NCI-H510A (cell line): ENCODE measurements around the gene SPOP.

Experiments used
- DNase-seq: peaks from one replicate; lab custom pipeline; 2025; lab: John Stamatoyannopoulos, UW

Gene SPOP

DNA sequence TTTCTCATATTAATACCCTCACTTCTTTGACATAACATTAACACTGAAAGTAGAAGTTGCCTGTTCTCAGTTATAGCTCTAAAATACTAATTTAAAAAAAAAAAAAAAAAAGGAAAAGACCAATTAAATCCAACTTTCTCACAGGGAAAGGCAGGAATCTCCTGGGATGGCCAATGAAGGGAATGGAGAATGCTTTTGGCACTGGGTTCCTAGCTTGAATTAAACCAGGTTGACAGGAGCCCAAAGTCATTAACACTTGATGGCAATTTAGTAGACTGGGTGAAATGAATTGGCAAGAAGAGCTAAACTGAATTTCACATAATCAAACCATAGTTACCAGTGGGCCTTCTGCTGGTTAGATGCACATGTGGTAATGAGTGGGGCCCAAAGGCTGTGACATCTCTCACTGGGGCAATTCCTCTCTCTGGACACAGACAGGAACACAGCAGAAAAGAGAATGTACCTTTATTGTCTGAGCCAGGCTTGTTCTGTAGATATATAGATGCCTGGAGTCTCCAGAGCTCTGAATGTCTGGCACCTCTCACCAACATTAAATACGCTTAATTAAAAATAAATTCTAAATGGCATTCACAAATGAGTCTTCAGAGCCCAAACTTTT is 64.6 kb downstream of the SPOP start:
- DNase-seq: no peak

DNA sequence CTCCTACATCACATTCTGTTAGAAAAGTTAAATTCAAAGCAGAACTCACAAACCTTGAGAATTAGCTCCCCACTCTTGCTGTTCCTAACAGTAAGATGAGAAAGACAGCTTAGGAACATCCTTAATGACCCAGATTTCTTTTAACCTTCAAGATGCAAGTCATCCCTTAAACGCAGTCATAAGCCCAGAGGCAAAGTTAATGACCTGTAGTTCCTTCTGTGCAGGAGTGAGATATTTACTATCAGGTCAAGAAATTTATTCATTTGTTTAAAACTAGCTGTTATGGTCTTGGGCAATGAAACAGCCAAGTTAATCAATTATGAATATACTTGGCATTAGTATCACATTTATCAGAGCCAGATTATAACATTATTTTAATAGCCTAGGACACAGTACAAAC is 65.2 kb downstream of the SPOP start:
- no peak for DNase-seq

DNA sequence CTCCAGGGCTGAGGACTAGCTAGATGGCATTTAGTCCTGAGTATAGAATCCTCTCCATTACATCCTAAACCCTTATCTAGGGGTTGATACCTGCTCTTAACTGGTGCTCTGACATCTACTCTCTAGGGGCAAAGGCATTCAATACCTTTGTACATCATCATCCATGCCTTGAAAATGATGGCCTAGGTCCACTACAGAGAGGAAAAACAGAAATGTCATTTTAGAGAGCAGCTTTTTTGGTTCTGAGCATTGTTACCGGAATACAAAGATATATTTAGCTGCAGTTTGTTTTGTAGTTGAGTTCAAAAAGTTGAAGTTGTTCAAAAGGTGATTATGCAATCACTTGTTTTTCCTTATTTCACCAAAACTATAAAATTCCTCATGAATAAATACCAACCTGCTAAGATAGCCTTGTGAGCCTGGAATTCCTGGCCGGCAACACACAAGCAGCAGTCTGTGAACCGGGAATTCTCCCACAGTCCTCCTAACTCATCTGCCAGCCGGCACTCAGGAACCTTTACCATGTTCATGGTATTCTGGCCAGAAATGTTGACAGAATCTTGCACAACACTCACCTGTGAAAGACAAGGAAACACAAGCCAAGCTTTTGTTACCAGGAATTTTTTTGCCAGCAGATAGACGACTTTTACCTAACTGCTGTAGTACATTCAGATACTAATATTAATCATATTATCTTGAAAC is 66.9 kb downstream of the SPOP start:
- DNase-seq: no peak

DNA sequence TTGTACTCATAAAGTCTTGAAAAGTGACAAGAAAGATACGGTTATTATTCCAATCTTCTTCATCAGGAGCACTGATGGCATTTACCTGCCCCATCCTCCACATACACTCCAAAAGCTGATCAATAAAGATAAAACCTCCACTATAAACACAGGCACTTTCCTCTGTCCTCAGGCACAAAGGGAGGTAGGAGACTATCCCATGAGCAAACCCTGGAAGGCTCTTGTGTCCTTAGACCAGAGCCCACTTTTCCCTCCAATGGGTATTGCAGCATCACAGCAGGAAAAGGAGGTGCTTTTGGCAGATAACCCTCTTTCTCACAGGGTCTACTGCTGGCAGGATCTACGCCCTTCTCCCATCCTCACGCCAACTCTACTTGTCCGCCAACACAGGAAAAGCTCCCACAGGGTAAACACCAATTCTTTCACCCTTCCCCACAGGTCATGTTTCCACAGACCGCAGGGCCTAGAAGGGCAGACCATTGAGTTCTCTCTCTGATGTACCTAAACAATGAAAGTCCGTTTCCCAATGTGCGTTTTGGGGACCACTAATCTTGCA is 73.5 kb downstream of the SPOP start:
- no peak for DNase-seq

DNA sequence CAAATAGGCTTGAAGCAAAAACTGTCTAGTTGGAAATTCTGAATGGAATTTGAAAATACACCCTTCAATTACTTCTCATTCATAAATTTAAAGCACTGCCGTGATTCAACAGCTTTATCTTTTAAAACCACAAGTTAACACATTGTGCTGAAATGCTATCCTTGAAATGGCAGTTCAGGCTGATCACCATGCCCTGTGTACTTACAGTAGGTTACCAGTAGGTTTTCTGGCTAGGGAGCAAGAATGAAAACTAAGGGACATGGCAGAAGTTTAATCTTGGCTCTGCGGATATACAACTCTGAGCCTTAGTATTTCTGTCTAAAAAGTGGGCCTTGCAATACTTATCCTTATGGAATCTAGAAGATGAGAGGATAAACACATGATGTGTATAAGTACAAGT is 74.2 kb downstream of the SPOP start:
- no peak for DNase-seq

DNA sequence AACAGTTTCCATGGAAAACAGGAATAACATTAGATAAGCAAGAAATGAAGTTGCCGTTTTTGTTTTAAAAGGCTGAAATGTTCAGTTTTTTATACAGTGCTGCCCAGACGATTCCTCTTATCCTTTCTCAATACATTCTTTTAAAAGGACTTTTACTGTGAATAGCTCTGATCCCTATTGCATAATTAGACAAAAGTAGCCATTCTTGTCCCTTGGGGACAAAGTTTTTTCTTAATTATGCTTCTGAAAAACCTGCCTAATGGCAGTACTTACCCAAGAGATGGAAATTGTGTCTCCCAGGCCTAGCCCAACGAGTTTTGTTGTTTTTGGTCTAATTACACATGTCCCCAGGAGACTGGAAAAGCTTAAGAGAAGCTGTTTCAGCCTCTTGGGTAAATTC is 74.7 kb downstream of the SPOP start:
- no peak for DNase-seq

DNA sequence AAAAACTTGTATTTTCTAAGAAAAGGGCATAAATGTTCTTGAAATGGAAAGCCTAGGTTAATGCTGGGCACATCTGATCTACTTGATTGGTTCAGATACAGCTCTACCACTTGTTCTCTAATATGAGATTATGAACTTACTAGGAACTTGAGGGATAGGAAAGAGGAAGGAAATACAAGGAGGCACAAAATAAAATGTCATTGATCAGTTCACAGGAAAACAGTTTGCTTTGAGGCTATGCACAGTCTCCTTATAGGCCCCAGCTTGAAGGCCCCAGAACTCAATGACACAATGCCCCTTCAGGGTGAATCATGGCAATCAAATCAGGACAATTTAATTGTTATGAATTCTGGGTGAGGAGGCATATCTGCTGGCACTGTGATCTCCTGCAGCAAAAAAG is 75.1 kb downstream of the SPOP start:
- DNase-seq: no peak

DNA sequence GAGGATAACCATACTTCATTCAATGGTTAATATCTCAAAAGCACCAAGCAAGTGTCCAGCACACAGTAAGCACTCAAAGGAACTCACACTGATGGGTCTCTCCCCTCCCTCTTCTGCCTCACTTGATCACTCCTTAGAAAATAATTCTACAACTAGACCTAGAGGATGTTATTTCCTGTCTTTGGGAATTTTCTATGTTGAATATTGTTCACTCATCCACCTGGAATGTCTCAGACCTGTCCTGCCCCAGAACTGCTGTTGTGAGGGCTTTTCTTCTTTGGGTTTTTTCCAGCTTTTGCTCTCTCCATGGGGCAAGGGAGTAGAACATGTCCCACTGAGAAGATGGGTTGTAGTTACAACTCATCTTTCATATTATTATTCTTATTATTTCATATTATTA is 76.9 kb downstream of the SPOP start:
- no peak for DNase-seq

DNA sequence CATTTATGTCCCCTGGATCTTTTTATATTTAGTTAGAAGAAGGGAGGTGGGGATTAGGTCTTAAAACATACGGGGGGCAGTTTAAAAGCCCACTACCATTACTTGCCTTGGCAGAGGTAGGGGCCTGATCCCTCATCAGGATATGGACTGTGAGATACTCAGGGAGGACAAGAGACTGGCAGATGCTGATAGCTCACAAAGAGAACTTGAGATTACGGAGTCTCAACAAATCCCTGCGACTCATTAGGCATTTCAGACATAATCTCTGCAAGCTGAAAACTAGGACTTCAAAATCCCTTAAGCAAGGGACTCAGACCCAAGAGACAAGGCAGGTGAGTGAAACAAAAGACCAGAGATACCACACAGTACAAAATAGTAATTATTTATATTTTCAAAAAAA is 79.0 kb downstream of the SPOP start:
- DNase-seq: no peak

DNA sequence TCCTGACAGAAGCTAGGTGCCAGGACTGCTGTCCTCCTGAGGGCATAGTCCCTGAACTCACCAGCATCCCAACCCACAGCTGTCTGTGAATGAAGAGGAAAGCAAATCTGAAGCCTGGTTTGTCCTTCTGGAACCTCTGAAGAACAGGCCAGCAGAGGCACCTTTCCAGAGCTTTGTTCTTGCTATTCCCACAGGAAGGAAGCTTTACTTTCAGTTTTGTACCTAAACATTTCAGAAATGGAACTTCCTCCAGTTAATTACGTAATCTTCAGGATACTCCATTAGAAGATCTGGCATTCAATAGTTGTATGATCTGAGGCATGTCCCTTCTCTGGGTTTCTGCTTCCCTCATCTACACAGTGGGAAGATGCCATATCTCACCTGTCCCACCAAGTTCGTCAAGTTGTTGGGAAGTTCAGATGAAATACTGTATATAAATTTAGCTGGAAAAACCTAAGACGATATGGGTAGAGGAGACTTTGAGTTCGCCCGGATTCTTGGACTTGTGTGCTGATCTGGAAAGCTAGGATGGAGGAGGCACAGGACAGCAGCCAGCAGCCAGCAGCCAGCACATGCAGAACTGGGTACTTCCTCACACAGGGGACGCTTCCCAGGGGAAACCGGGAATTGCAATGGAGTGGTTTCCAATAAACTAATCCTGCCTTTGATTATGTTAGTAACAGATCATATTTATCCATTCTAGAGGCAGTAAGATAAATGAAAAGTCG is 79.8 kb downstream of the SPOP start:
- DNase-seq: no peak

DNA sequence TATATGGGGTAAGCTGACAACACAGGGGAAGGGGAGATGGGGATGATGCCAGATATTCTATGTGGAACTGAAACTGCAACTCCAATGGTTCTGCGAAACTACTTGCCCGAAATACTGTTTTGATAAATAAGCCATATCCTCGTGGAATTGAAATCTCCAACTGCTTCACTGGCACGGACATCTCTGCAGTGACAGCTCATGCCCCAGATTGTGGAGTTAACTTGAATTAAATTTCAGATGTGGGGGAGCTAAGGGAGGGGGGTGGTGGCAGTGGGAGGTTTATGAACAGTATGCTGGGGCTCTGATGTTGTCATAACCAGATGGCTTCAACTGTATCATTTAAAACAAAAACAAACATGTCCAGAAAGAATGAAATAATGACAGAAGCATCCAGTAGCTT is 80.5 kb downstream of the SPOP start:
- DNase-seq: no peak

DNA sequence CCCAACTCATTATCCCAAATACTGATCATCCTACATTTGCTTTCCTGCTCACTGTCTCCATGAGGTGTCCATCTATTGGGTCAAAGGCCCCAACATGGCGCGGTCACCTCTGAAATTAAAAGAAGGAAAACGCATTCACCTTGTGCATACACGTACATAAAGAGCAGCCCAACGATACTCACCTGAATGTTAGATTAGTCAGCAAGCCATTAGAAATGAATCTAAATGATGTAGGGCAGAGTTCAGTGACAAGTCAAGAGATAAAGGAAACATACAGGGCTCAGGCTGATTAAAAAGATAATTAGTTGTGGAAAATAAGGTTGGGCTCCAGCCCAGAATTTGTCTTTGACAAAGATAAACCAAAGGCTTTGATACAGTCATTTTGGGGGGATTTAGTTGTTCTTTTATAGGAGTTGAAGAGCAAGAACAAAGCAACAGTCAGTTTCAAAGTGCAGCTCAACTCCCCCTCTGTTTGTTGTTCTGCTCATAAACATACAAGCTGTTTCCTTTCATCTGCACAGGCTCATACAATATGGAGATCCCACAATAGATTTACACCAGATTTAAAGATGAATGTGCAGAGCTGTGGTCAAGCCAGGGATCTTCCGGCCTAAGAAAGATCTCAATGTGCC is 81.2 kb downstream of the SPOP start:
- DNase-seq: no peak

DNA sequence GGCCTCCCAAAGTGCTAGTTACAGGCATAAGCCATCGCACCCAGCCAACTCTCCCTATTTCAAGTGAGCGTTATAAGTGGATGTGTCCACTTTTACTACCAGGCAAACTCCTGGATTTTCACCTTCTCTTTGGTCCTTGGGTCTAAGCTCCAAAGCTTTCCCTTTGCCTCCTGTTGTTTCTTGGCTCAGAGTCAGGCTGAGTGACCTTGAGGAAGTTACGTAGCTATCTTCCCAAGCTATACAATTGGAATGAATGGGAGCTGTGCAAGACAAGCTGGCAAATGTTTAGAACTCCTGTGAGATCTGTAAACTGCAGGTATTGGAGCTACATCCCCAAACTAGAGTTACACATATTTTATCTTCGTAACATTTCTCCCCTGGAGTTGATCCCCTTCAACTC is 81.9 kb downstream of the SPOP start:
- DNase-seq: no peak

DNA sequence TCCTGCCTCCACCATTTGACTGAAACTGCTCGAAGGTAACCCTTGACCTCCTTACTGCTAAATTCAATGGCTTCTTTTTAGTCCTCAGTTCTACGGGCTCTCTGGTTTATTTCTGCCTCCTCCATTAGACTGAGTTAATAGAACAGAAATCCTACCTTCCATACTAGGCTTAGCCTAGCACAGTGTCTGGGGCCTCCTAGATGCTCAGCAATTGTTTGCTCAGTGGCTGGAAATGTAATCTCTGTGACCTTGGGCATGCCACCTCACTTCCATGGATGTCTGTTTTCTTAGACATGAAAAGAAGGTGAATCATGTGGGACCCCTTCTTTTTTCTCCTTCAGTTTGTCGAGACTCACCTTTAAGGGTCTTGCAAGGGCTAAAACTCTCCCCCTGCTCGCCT is 82.6 kb downstream of the SPOP start:
- no peak for DNase-seq

DNA sequence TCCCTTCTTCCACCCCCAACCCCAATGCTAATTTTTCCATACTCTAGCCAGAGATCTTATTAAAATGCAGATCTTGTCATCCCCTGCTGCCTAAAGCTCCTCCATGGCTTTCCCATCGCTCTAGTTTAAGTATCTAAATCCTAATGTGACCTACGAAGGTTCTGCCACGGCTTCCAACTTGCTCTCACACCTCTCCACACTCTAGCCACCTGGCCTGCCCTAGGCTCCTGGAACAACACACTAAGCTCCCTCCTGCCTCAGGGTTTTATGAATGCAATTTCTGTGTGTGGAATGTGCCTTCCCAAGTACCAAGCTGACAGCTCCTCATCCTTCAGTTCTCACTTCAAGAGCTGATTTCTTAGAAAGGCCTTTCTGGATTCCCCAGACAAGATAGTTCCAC is 85.6 kb downstream of the SPOP start:
- DNase-seq: no peak

DNA sequence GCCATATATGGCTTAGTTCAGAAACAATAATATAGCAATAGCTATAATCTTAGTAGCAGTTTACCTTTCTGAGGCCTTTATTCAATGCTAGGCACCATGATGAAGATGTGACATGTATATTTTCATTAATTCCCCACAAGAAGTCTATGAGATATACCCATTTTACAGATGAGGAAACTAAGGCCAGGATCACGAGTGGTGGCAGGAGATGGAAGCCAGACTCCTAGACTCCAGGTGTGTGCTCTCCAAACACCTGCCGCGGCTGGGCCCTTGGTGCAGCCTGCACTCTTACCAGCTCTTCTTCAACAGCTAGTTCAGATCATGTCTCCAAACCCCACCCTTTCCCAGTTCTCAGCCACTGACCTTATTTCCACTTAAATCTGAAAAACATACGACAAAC is 87.0 kb downstream of the SPOP start:
- DNase-seq: no peak

DNA sequence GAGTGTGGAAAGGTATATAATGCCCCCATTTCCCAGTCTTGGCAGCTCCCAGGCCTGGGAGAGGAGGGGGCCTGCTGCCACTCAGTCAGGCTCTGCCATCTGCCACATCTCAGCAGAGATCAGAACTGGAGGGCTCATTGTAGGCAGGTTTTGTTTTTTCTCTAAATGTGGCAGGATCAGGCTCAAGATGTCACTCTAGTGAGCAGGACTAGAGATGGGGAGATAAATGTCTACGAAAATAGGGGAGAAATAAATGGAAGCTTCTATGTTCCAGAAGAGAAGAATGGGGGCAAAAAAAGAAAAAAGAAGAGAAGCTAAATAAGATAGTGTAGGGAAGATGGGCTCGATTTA is 88.3 kb downstream of the SPOP start:
- DNase-seq: no peak

DNA sequence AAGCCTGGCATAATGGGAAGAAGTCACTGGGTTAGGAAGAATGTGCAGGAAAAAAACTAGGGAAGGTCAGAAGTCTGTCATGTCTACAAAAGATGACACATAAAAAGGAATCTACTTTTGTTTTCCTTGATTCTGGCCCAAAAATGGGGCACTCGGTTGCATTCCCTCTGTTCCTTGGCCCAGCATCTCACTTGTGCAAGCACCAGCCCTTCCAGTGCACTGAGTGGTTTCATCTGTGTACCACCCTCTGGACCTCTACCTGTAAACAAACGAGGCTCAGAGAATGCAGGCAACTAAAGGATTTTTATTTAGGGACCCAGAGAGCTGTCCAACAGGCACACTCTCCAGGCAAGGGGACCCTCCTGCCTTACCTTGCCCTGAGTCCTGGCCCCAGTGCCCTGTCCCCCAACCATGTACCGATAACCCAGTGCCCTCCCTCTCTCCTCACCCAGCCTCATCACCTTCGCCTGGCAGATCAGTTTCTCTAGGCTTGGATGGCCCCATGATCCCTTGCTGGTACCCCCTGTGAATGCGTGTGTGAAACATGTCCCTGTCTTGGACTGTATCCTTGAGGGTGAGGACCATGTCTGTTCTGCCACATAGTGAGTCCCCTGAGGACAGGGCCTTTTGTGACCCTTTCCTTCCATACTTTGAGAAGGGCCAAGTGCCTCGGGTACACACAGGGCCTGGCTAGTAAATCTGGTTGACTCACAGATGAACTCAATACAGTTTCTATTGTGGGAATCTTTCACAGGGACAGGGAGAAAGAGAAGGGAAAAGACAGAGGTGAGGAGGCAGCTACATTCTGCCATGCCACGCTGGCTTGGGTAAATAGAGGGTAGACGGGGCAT is 88.9 kb downstream of the SPOP start:
- DNase-seq: no peak

DNA sequence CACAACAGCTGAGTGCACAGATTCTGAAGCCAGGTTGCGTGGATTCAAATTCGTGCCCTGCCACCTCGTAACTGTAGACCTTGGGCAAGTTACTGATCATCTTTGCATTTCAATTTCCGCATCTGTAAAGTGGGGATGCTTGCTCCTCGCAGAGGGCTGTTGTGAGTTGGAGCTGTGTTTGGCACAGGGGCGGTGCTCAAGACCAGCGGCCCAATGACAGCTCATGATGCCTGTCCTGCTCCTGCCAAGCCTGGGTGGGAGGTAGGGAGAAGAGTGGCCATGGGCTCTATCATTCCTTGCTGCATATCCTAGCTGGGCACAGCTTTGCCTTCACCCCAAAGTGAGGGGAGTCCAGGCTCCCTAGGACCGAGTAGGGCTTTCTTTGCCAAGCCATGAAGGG is 89.6 kb downstream of the SPOP start:
- DNase-seq: no peak

DNA sequence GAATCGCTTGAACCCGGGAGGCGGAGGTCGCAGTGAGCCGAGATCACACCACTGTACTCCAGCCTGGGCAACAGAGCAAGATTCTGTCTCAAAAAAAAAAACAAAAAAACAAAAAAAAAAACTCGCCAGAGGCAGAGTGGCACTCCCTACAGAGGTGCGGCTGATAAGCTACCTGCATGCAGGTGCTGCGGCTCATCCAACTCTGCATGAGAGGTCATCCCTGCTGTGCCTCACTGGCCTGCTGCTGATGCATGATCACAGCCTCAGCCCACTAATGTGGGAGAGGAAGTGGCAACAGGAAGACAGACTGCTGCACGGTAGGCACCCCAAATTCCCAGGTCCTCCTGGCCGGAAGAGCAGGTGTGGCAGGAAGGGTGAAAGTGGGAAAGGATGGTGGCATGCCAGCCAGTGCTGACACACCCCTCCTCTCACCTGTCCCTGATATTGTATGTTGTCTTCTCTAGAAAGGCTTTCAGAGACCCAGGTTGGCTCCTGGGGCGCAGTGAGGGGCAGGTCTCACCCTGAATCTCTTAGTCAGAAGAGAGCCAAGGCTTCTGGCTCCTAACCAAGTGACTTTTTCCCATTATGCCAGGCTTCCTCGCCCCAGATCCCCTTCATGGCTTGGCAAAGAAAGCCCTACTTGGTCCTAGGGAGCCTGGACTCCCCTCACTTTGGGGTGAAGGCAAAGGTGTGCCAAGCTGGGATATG is 90.4 kb downstream of the SPOP start:
- DNase-seq: no peak

DNA sequence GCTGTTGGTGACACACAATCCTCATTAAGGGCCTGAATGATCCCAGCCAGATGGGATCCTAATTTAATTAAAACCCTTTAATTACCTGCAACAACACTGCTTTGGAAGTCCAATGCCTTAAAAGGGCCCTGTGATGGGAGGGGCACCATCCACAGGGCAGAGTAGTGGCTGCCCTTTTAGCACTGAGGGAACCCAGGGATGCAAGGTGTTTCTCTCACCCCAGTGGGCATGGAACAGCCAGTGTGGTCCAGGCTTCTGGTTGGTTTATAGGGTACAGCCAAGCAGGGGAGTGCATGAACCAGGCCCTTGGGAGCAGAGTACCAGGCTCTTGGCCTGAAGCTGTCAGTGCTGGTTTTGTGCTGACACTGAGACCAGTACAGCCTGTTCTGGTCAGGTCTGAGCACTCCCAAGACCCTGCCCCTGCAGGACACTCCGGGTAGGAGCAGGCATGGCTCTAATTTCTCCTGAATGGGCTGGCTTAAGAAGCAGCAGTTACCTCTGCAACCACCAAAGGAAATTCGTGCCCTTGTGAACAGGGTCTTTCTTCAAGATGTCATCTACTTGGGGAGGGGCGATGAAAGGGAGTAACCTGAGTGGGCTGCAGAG is 92.4 kb downstream of the SPOP start:
- no peak for DNase-seq
